HK-2 (cell line): ENCODE results near the gene NUTM2B.
"Not testable (repeated sequence)": the region's sequence is repeated elsewhere in the genome, so short reads cannot be mapped to it uniquely, and the experiment has no call there.

Experiments
- DNase-seq: peaks from one replicate; pipeline ENCODE4 v3.0.0-alpha.2; 2018; ENCODE audit not compliant: unreplicated experiment

Gene NUTM2B

DNA sequence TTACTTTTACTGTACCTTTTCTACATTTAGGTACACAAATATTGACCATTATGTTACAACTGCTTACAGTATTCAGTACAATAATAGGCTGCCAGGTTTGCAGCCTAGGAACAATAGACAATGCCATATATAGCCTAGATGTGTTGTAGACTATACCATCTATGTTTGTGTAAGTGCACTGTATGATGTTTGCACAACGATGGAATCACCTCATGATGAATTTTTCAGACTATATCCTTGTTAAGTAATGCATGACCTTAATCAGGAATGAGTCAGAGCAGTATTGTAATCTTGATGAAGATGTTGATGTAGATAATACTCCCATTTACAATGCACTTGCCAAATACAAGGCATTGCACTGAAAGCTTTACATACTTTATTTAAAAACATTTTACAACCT is 23.6 kb downstream of the NUTM2B start:
- not testable (repeated sequence) for DNase-seq

- DNase-seq = not testable (repeated sequence)
Measured at GRCh38 chr10:79744844-79745243, 41.8 kb downstream of the NUTM2B start.

DNA sequence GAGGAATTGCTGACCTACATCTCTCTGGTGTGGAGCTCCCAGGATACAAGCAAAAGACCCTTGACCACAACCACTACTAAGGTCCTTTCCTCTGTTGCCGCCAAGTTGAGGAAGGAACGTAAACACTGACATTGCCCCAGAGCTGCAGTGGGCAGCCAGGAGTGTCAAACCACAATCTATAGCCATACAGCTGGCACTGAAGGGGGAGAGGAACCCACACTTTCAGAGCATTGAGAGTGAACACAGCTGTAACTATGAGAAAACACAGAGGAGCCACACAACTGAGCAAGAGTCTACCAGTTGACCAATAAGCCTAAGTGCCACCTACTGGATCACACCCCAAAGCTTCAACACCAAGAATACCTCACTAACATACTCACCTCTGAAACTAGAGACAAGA is 45.5 kb downstream of the NUTM2B start:
- DNase-seq = not testable (repeated sequence)

GRCh38 chr10:79753601-79754000 is 50.6 kb downstream of the NUTM2B start:
- not testable (repeated sequence) for DNase-seq

DNA sequence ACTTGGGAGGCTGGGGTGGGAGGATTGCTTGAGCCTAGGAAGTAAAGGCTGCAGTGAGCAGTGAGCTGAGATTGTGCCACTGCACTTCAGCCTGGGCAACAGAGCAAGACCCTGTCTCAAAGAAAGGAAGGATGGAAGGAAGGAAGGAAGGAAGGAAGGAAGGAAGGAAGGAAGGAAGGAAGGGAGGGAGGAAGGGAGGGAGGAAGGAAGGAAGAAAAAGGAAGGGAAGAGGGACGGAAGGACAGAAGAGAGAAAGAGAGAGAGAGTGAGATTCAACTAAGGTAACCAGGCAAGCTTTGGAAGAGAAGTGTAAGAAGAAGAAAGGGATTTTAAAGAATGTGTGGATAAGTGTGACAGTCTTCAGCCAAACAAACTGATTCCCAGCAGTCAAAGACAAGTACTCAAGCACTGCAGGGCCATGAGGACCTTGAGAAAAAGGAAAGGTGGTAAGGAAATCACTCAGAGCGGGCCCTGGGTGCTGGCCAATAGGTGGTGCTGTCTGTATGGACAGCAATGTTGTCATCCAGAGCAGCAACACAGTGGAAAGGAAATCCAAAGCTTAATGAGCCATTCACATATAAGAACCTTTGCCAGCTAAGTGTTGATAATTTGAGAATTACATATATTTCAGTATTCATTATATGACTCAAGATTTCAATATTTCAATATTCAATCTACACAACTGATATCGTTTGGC is 55.4 kb downstream of the NUTM2B start:
- not testable (repeated sequence) for DNase-seq
